ENCODE results near the gene RHOT2. TPM values are rescaled to one million over a fixed set of nuclear protein-coding genes. Genes with fewer than 3 reads are reported as not detected.
"Not testable (repeated sequence)": the region's sequence is repeated elsewhere in the genome, so short reads cannot be mapped to it uniquely, and the experiment has no call there.

RHOT2 gene
- total and polyA plus RNA-seq, 12 donors = 34.7 to 462 (median 89.2) TPM

DNA sequence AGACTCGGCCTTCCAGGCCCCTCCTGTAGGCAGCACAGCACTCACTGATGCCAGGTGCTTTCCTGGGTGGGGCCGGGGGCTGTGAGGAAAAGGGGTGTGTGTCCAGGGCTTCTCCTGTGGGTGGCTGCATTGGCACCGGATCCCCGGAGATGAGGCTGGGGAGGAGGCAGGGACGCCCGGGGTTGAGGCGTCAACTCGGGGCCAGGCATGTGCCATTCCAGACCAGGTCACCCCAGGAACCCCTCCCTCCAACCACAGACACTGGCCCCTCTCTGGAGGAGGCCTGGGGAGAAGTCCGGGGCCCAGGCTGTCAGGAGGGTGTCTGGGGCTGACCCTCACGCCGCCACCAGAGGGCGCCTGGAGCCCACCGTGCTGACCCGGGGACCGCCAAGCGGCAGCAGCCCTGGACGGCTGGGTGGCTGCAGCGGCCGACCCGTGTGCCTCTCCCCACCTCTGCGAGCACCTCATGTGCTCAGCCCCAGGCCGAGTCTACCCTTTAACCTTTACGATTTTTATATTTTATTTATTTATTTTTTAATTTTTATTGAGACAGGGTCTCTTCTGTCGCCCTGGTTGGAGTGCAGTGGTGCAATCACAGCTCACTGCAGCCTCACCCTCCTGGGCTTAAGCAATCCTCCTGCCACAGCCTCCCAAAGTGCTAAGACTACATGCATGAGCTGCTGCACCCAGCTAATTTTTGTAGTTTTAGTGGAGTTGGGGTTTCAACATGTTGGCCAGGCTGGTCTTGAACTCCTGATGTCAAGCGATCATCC, 43.8 kb downstream of the RHOT2 start:
- Histone ChIP-seq H3K27me3 (peaks cover 15% of the 10 kb centered on the region), H3K9me3 (replicated peaks in 1 of 3) (no peaks in the 10 kb centered on the region), H3K36me3 (replicated peaks in 1 of 2) (no peaks in the 10 kb centered on the region), H3K27ac (peak overlapping the region in 1 of 5 donors; percentile 60), H3K4me1 (replicated peaks in 1 of 2) (peaks cover 16 to 22% of the 10 kb centered on the region in 2 donors), H3K4me3 (no peak overlapping the region)
- 9 to 24% (median 10%) methylated on average over 12 to 25 of the region's 25 CpGs for WGBS, 4 donors
- intact Hi-C loops (cut with DNase I) = loop anchor here (5.0 to 10.0 kb wide), 3 partner anchors 76 to 346 kb away; partner anchors contain the start of genes CHTF18 (in 1 of the 2) and RPUSD1 (in 1 of the 2)
- peak; percentile 73 to 90 (median 81) for DNase-seq
- no peak for TF ChIP-seq POLR2A (IDR thresholded peaks at IDR 0.05)
- peak; percentile 76 to 97 (median 90) for TF ChIP-seq CTCF (IDR thresholded peaks at IDR 0.05)

DNA sequence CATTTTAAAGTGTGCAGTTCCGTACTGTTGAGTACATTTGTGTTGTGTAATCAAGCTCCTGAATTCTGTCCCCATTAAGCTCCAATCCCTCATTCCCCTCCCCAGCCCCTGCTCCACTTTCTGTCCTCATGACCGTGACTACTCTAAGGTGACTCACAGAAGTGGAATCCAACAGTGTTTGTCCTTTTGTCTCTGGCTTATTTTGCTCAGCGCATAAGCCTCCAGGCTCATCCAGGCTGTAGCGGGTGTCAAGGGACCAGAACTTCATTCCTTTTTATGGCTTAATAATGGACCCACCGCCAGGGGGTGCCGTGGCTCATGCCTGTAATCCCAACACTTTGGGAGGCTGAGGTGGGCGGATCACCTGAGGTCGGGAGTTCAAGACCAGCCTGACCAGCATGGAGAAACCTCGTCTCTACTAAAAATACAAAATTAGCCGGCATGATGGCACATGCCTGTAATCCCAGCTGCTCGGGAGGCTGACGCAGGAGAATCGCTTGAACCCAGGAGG, 44.9 kb downstream of the RHOT2 start:
- not testable (repeated sequence) for H3K36me3 ChIP-seq (replicated peaks in 1 of 2); H3K4me3 ChIP-seq; H3K9me3 ChIP-seq (replicated peaks in 1 of 3)
- WGBS, 4 donors = 39 to 46% (median 44%) methylated on average over 11 to 13 of the region's 13 CpGs
- Histone ChIP-seq H3K4me1 (replicated peaks in 1 of 2) (peaks cover 16 to 26% of the 10 kb centered on the region in 2 donors), H3K27me3 (peaks cover 14% of the 10 kb centered on the region), H3K27ac (peak overlapping the region in 3 of 5 donors; percentile 22 to 81 (median 47))
- intact Hi-C loops (cut with DNase I) = loop anchor here (5.0 to 10.0 kb wide), 3 partner anchors 75 to 345 kb away; partner anchors contain the start of genes CHTF18 (in 1 of the 2) and RPUSD1 (in 1 of the 2)
- DNase-seq = peak in 6 of 7 donors; percentile 69 to 90 (median 80)
- TF ChIP-seq CTCF (IDR thresholded peaks at IDR 0.05) (peak in 5 of 6 experiments; percentile 39 to 64 (median 54)), POLR2A (IDR thresholded peaks at IDR 0.05) (peak in 1 of 2 donors; percentile 46)

- H3K27me3 ChIP-seq = peaks cover 8% of the 10 kb centered on the region
- no peak for TF ChIP-seq CTCF (IDR thresholded peaks at IDR 0.05)
- no peak for TF ChIP-seq POLR2A (IDR thresholded peaks at IDR 0.05)
- no peaks in the 10 kb centered on the region for H3K9me3 ChIP-seq (replicated peaks in 1 of 3)
- H3K4me3 ChIP-seq = no peak overlapping the region
- intact Hi-C loops (cut with DNase I) = loop anchor here (5.0 to 10.0 kb wide), 3 partner anchors 73 to 343 kb away; partner anchors contain the start of genes CHTF18 (in 1 of the 2) and RPUSD1 (in 1 of the 2)
- no peak overlapping the region for H3K27ac ChIP-seq
- H3K4me1 ChIP-seq (replicated peaks in 1 of 2) = peaks cover 16 to 26% of the 10 kb centered on the region in 2 donors
- H3K36me3 ChIP-seq (replicated peaks in 1 of 2) = no peaks in the 10 kb centered on the region
- 59 to 88% (median 71%) methylated on average over 4 to 11 of the region's 11 CpGs for WGBS, 4 donors
- no peak for DNase-seq
These were observed 46.1 kb downstream of the RHOT2 start for GRCh38 chr16:714079-714478.

All from adrenal gland (tissue), 12 donors.